Stimulated activated naive CD8-positive, alpha-beta T cell treated with anti-CD3 and anti-CD28 coated beads, Interleukin-15, amount 100 ng/mL, for 72 hours (primary cell): ENCODE measurements around the gene HINT2.
A peak's percentile ranks its signal among the peaks of the same experiment; 100 is the strongest.

ENCODE experiments used
- ATAC-seq: fragments of 150-1000 bp; cut with Tn5 transposase; 2 replicates; pipeline ENCODE4 v1.10.0; 2021; ENCODE audit warnings: mild to moderate bottlenecking, moderate library complexity
- DNase-seq, 2 donors: peaks; one replicate each; pipeline ENCODE4 v3.0.0; 2021 to 2022
- H3K27ac Mint-ChIP-seq, 2 donors: one replicate each; pipeline ENCODE4 v1.8.0; 2022; ENCODE audit warnings: mild to moderate bottlenecking in 2 of 2, mixed read lengths in 2 of 2, moderate library complexity in 2 of 2
- H3K27me3 Mint-ChIP-seq: one replicate; pipeline ENCODE4 v1.8.0; 2022; ENCODE audit warnings: mixed read lengths
- H3K4me1 Mint-ChIP-seq: one replicate; pipeline ENCODE4 v1.8.0; 2022; ENCODE audit warnings: mild to moderate bottlenecking, mixed read lengths
- H3K4me3 Mint-ChIP-seq, 2 donors: one replicate each; pipeline ENCODE4 v1.8.0; 2022; ENCODE audit warnings: mild to moderate bottlenecking in 2 of 2, mixed read lengths in 2 of 2, moderate library complexity in 1 of 2
- H3K9me3 Mint-ChIP-seq, 2 donors: one replicate each; pipeline ENCODE4 v1.8.0; 2022; ENCODE audit warnings: mixed read lengths in 2 of 2

HINT2 gene

GRCh38 chr9:35806101-35806500, 8.7 kb downstream of the HINT2 start:
- DNase-seq: no peak
- H3K27me3 Mint-ChIP-seq: no peaks in the 10 kb centered on the region
- H3K27ac Mint-ChIP-seq: no peak overlapping the region
- ATAC-seq: no peak
- no peaks in the 10 kb centered on the region for H3K9me3 Mint-ChIP-seq
- peaks cover 14% of the 10 kb centered on the region for H3K4me1 Mint-ChIP-seq
- H3K4me3 Mint-ChIP-seq: no peak overlapping the region

DNA sequence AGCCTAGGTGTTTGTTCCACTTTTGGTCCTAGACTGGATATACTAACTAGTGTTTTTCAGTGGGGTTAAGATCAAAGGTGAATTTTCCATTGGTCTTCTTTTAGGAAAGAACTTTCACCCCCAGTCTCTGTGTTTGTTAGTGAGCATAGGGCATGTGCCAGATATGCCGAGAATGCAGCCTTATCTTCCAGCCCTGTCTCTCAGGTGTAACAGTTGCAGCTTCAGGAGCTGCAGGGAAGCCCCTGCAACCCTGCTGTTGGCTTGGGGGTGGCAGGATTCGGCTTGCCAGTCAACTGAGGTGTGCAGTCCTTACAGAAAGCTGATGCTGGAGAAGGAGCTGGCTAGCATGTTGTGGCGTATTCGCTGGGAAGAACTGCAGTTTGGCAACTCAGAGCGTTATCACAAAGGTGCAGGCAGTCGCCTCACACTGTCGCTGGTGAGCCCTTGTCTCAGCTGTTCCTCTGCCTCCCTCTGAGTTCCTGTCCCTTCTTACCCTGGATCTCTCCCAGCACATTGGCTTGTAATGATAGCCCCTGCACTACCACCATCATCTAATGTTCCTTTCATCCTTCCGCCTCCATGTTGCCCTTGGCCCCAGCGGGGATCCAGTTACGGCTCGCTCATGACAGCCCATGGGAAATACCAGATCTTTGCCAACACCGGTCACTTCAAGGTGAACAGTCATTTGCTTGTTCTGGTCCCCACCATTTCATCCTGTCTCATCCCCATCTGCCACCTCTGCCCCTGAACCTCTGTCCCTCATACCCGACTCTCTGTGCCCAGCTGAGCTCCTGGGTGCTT, 13.3 kb downstream of the HINT2 start:
- ATAC-seq (no peak), DNase-seq (no peak)
- Mint-ChIP-seq H3K4me3 (no peak overlapping the region), H3K27me3 (no peaks in the 10 kb centered on the region), H3K4me1 (peaks cover 24% of the 10 kb centered on the region), H3K27ac (peak overlapping the region; percentile 0 to 20), H3K9me3 (no peaks in the 10 kb centered on the region)

- no peak for ATAC-seq
- Mint-ChIP-seq H3K27ac (no peak overlapping the region), H3K9me3 (no peaks in the 10 kb centered on the region), H3K4me1 (peaks cover 21% of the 10 kb centered on the region), H3K27me3 (no peaks in the 10 kb centered on the region), H3K4me3 (no peak overlapping the region)
- DNase-seq: no peak
Measured at GRCh38 chr9:35800530-35800929, 14.3 kb downstream of the HINT2 start.

GRCh38 chr9:35798658-35799374, 16.0 kb downstream of the HINT2 start:
- DNase-seq (peak in 1 of 2 donors; percentile 34), ATAC-seq (peak; percentile 93)
- peak overlapping the region in 1 of 2 donors; percentile 58 for H3K27ac Mint-ChIP-seq
- no peaks in the 10 kb centered on the region for H3K27me3 Mint-ChIP-seq
- peaks cover 21% of the 10 kb centered on the region for H3K4me1 Mint-ChIP-seq
- H3K4me3 Mint-ChIP-seq: no peak overlapping the region
- no peaks in the 10 kb centered on the region for H3K9me3 Mint-ChIP-seq

DNA sequence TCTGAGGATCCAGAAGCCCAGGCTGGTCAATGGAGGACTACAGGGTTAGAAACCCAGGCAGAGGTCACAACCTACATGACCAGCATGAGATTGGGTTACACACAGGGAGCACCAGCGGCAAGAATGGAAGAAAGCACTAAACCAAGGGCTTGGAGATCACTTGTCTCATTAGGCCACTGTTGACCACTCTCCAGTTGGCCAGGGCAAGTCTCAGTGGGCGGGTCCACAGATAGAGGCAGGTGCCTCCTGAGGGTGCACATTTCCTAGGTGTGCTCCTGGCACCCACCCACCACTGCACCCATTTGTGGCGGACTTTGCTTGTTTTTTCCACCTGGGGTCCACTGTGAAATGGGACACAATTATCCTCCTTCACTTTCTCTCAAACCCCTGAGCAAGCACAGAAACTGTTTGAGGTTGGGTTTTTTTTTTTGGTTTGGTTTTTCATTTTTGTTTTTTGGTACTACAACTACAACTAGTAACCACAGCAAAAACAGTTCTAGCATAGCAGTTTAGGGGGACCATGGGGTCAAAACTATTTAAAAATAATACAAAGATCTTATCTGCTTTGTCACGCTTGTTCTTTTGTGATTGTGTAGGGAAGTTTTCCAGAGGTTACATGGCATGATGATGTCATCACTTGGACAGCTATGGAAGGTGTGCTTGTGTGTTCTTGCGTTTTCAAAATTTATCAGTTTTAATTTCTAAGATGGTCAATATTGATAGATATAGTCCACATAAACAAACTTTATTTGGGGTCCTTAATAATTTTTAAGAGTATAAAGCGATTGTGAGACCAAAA, 17.3 kb downstream of the HINT2 start:
- no peaks in the 10 kb centered on the region for H3K27me3 Mint-ChIP-seq
- DNase-seq (no peak), ATAC-seq (no peak)
- no peaks in the 10 kb centered on the region for H3K9me3 Mint-ChIP-seq
- H3K27ac Mint-ChIP-seq: no peak overlapping the region
- peaks cover 21% of the 10 kb centered on the region for H3K4me1 Mint-ChIP-seq
- H3K4me3 Mint-ChIP-seq: no peak overlapping the region

DNA sequence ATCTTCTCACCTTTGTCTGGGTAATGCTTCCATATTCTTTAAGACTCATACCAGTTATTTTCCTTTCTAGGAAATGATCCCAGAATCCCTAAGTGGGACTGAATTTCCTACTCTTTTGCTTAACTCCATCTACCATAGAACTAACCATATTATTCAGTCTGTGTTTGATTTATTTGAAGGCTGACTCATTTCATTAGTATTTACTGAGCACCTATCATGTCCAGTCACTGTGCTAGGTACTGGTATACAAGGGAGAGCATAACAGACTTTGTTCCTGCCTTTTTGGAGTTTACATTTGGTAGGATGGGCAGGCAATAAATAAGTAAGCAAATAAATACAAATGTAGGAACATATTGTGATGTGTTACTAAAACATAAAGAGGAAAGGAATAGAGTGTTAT, 19.1 kb downstream of the HINT2 start:
- Mint-ChIP-seq H3K27ac (no peak overlapping the region), H3K4me3 (no peak overlapping the region), H3K9me3 (no peaks in the 10 kb centered on the region), H3K27me3 (no peaks in the 10 kb centered on the region), H3K4me1 (peaks cover 25% of the 10 kb centered on the region)
- ATAC-seq: no peak
- DNase-seq: no peak

DNA sequence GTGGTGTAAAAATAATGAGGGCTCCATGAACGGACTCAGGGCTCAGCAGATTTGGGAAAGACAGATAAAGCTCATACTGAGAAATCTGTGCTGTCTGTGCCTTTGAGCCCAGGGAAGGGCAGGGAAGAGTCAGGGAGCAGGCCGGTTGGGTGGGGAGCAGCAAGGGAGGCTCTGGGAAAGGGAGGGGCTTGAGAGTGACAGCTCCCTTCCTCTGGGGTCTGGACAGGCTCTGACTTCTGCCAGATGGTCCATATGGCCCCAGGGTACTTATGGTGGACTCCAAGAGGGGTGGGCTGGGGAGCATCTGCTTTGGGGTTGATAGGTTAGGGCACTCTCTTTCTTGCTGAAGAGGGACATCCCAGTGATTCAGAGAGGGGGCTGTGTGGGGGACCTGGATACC, 21.4 kb downstream of the HINT2 start:
- H3K27ac Mint-ChIP-seq: no peak overlapping the region
- no peaks in the 10 kb centered on the region for H3K27me3 Mint-ChIP-seq
- ATAC-seq: no peak

DNA sequence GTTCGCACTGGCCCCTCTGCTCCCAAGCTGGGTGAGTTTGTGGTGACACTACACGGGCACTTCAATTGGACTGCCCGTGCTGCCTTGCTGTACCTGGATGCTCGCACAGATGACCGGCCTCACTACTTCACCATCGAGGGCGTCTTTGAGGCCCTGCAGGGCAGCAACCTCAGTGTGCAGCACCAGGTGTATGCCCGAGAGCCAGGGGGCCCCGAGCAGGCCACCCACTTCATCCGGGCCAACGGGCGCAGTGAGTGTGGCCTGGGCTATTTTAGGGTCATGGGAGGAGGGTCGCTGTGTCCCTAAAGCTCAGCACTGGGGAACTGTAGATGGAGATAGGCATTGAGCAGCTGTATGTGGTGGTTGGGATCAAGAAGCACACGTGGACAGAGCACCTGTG, 22.0 kb downstream of the HINT2 start:
- Mint-ChIP-seq H3K9me3 (no peaks in the 10 kb centered on the region), H3K4me3 (no peak overlapping the region), H3K27ac (no peak overlapping the region), H3K4me1 (peaks cover 20% of the 10 kb centered on the region), H3K27me3 (no peaks in the 10 kb centered on the region)
- ATAC-seq: no peak
- no peak for DNase-seq

More for the DNA sequence above, 21.4 kb downstream of the HINT2 start:
- Mint-ChIP-seq H3K4me3 (no peak overlapping the region), H3K4me1 (peaks cover 24% of the 10 kb centered on the region), H3K9me3 (no peaks in the 10 kb centered on the region)
- no peak for DNase-seq

DNA sequence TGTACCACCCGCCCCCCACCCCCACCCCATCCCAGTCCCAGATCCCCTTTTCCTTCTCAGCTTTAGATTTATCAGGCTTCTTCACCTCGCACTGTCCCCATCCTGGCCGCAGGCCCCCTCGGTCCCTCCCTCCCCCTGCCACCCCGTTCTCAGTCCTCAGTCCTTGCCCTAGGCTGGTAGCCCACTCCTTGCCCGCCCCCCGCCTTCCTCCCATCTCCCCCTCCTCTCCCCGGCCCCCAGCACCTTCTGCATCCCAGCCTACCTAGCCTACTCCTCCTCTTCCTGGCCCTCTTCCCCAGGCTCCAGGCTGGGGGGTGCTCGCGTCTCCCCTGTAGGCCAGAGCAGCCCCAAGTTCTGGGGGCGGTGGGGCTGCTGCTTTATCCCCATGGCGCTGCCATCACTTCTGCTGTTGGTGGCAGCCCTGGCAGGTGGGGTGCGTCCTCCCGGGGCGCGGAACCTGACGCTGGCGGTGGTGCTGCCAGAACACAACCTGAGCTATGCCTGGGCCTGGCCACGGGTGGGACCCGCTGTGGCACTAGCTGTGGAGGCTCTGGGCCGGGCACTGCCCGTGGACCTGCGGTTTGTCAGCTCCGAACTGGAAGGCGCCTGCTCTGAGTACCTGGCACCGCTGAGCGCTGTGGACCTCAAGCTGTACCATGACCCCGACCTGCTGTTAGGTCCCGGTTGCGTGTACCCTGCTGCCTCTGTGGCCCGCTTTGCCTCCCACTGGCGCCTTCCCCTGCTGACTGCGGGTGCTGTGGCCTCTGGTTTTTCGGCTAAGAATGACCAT, 22.6 kb downstream of the HINT2 start:
- Mint-ChIP-seq H3K4me1 (peaks cover 14% of the 10 kb centered on the region), H3K9me3 (no peaks in the 10 kb centered on the region), H3K27me3 (no peaks in the 10 kb centered on the region), H3K4me3 (no peak overlapping the region), H3K27ac (no peak overlapping the region)
- ATAC-seq (no peak), DNase-seq (no peak)

DNA sequence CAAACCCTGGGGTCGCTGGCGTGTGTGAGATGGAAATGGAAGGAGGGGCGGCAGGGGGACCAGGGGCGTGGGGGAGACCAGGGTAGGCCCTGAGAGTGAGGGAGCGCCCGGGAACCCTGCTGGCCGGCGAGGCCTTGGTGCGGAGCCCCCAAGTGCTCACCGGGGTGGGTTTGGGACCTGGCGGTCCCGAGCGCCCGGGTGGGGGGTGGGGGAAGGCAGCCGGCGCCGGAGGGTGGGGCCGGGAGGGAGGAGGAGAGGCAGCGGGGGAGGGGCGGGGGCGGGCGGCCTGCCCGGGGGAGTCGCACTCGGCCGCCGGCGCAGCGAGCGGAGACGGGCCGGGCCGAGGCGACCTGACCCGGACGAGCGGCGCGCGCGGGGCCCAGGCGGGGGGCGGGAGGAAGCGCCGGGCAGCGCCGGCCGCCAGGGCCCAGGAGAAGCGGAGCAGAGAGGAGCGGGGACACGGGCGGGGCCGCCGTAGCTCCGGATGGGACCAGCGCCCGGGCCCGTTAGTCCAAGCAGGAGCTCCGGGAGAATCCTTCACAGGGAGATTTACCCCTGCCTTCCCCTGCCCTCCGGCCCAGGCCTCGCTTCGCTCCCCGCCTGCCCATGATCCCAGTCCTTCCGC, 23.4 kb downstream of the HINT2 start, which contains the start of gene NPR2:
Gene NPR2, plus strand, starts transcription at position 295 of the 625 bp plus-strand sequence. CDS start 818 bp downstream, outside the sequence.
- H3K27me3 Mint-ChIP-seq: no peaks in the 10 kb centered on the region

DNA sequence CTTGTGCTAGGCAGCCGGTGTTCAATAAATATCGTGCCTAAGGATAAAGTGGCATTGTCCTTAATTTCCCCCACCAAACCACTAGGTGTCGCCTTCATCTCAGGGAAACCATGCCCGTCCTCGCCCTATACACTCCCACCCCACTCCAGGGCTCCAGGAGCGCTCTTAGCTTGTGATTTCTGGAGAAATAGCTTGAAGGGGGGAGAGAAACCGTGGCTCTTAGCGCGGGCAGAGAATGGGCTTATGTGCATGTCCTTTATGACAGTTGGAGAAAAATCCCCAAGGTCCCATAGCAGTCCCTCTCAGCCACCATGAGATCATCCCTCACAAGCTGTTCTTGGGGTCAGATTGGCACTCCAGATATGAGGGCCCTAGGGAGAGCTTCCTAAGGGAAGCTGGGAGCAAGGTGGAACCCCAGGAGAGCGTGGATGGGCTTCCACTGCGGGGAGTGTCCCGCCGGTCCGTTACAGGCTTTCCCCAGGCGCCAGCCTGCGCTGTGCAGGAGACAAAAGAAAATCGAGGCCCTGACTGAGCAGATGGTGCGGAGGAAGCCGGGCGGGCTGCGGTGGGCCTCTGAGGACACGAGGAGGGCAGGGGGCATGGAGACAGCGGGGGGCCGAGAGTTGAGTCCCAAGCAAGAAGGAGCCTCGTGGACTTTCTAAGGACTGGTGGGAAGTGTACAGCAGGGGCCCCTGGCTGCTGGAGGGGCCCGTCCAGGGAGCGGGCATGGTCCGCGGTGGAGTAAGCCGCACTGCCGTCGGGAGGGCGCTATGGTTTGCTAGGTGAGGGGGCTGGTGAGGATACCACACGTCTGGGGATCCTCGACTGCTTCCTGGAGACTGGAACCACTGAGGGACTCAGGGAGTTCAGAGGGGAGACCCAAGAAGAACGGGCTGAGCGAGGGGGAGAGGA, 24.2 kb downstream of the HINT2 start:
- H3K27me3 Mint-ChIP-seq: no peaks in the 10 kb centered on the region
- H3K9me3 Mint-ChIP-seq: no peaks in the 10 kb centered on the region
- H3K27ac Mint-ChIP-seq: peak overlapping the region; percentile 77 to 88
- peak; percentile 49 to 50 for DNase-seq
- peak; percentile 80 for ATAC-seq
- H3K4me3 Mint-ChIP-seq: peak overlapping the region in 1 of 2 donors; percentile 45
- H3K4me1 Mint-ChIP-seq: peaks cover 9% of the 10 kb centered on the region

More for the DNA sequence above, 23.4 kb downstream of the HINT2 start, which contains the start of gene NPR2:
- Mint-ChIP-seq H3K9me3 (no peaks in the 10 kb centered on the region), H3K4me1 (peaks cover 9% of the 10 kb centered on the region), H3K27ac (peak within 1 kb of the TSS; percentile 77 to 88), H3K4me3 (peak within 1 kb of the TSS in 1 of 2 donors; percentile 45)
- no peak for DNase-seq
- ATAC-seq: peak; percentile 47

GRCh38 chr9:35790025-35790384, 24.8 kb downstream of the HINT2 start:
- H3K27ac Mint-ChIP-seq: no peak overlapping the region
- no peak for DNase-seq
- no peaks in the 10 kb centered on the region for H3K27me3 Mint-ChIP-seq
- peaks cover 9% of the 10 kb centered on the region for H3K4me1 Mint-ChIP-seq
- no peak overlapping the region for H3K4me3 Mint-ChIP-seq
- H3K9me3 Mint-ChIP-seq: no peaks in the 10 kb centered on the region
- ATAC-seq: peak; percentile 4

GRCh38 chr9:35789541-35789940, 25.3 kb downstream of the HINT2 start:
- H3K9me3 Mint-ChIP-seq: no peaks in the 10 kb centered on the region
- no peak overlapping the region for H3K27ac Mint-ChIP-seq
- no peak for DNase-seq
- no peak overlapping the region for H3K4me3 Mint-ChIP-seq
- peaks cover 9% of the 10 kb centered on the region for H3K4me1 Mint-ChIP-seq
- H3K27me3 Mint-ChIP-seq: no peaks in the 10 kb centered on the region
- no peak for ATAC-seq

DNA sequence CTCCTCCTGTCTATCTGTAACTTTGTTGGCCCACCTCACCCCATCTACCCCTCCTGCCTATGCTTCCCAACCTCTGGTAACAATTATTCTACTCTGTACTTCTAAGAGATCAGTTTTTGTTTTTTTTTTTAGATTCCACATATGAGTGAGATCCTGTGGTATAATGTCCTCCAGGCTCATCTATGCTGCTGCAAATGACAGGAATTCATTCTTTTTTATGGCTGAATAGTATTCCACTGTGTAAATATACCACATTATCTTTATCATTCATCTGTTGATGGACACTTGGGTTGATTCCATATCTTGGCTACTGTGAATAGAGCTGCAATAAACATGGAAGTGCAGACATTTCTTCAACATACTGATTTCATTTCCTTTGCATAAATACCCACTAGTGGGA, 31.4 kb downstream of the HINT2 start:
- H3K4me3 Mint-ChIP-seq: no peak overlapping the region
- no peak for ATAC-seq
- no peaks in the 10 kb centered on the region for H3K27me3 Mint-ChIP-seq
- no peak overlapping the region for H3K27ac Mint-ChIP-seq
- no peaks in the 10 kb centered on the region for H3K9me3 Mint-ChIP-seq
- DNase-seq: no peak
- H3K4me1 Mint-ChIP-seq: no peaks in the 10 kb centered on the region
